GM19324 (cell line): ENCODE results near the gene TRIB2.
"Not testable (repeated sequence)": the region's sequence is repeated elsewhere in the genome, so short reads cannot be mapped to it uniquely, and the experiment has no call there.

Experiments
- ATAC-seq: cut with Tn5 transposase; IDR thresholded peaks from one replicate; pipeline ENCODE4 v1.9.1; 2021; ENCODE audit warnings: mild to moderate bottlenecking, moderate library complexity; ENCODE audit not compliant: unreplicated experiment, low FRiP score

TRIB2 gene

GRCh38 chr2:12716282-12717190 is at the start of gene TRIB2:
TSS of gene TRIB2 (plus strand) at chr2:12716936. CDS start at chr2:12718308, 1,372 bp downstream.
- ATAC-seq = peak; percentile 48

GRCh38 chr2:12669036-12669435 is 47.7 kb upstream of the TRIB2 start:
- no peak for ATAC-seq

- no peak for ATAC-seq
These were observed 43.9 kb upstream of the TRIB2 start for GRCh38 chr2:12672711-12673315.

- ATAC-seq = no peak
These were observed 42.0 kb upstream of the TRIB2 start for GRCh38 chr2:12674644-12675328.

GRCh38 chr2:12675352-12675795 is 41.4 kb upstream of the TRIB2 start:
- no peak for ATAC-seq

- ATAC-seq = no peak
These were observed 40.9 kb upstream of the TRIB2 start for GRCh38 chr2:12675801-12676200.

GRCh38 chr2:12676771-12677170 is 40.0 kb upstream of the TRIB2 start:
- ATAC-seq = no peak

- ATAC-seq = no peak
These were observed 38.5 kb upstream of the TRIB2 start for GRCh38 chr2:12678186-12678585.

GRCh38 chr2:12679550-12680072 is 37.1 kb upstream of the TRIB2 start:
- ATAC-seq = no peak

- ATAC-seq = not testable (repeated sequence)
These were observed 36.6 kb upstream of the TRIB2 start for GRCh38 chr2:12680115-12680514.

- no peak for ATAC-seq
These were observed 34.7 kb upstream of the TRIB2 start for GRCh38 chr2:12682017-12682416.

- ATAC-seq = no peak
These were observed 33.2 kb upstream of the TRIB2 start for GRCh38 chr2:12683457-12684100.

- ATAC-seq = no peak
These were observed 32.2 kb upstream of the TRIB2 start for GRCh38 chr2:12684471-12684936.

- ATAC-seq = no peak
These were observed 31.6 kb upstream of the TRIB2 start for GRCh38 chr2:12685145-12685544.

GRCh38 chr2:12685956-12686355 is 30.8 kb upstream of the TRIB2 start:
- no peak for ATAC-seq

GRCh38 chr2:12686708-12687283 is 29.9 kb upstream of the TRIB2 start:
- ATAC-seq = no peak

- no peak for ATAC-seq
These were observed 28.6 kb upstream of the TRIB2 start for GRCh38 chr2:12688091-12688490.

- no peak for ATAC-seq
These were observed 27.8 kb upstream of the TRIB2 start for GRCh38 chr2:12688893-12689292.

- no peak for ATAC-seq
These were observed 23.2 kb upstream of the TRIB2 start for GRCh38 chr2:12693509-12693908.
